Measurements from ENCODE around the gene ADGRL1. TPM values are rescaled to one million over a fixed set of nuclear protein-coding genes. Genes with fewer than 3 reads are reported as not detected.
A peak's percentile ranks its signal among the peaks of the same experiment; 100 is the strongest.

The ADGRL1 gene
- total RNA-seq, 2 experiments from 2014 or later, result 2.6 to 8.2 TPM

- no peaks in the 10 kb centered on the region for H3K9me3 ChIP-seq (ENCODE audit: low read length)
- TF ChIP-seq CTCF (conservative IDR thresholded peaks at IDR 0.05; ENCODE audit: low read length) (no peak), EZH2phosphoT487 (IDR thresholded peaks at IDR 0.05; ENCODE audit: borderline replicate concordance, low read depth, low read length) (no peak)
- H3K4me2 ChIP-seq (ENCODE audit: low read length), result peak overlapping the region; percentile 24; the same call in 1 of the 2 replicates
- ChIA-PET POLR2A (no interaction called here), CTCF (ENCODE audit: unreplicated experiment) (no interaction called here)
- peaks cover 24% of the 10 kb centered on the region for H3K4me1 ChIP-seq (ENCODE audit: insufficient read depth, low read length, poor library complexity, severe bottlenecking)
- no peak overlapping the region for H3K4me3 ChIP-seq (ENCODE audit: low read depth, low read length, poor library complexity, severe bottlenecking)
- no peaks in the 10 kb centered on the region for H3K9me2 ChIP-seq (ENCODE audit: insufficient read depth, low read length)
- no peak overlapping the region for H3K27ac ChIP-seq (ENCODE audit: low read depth, low read length, poor library complexity, severe bottlenecking)
- no peaks in the 10 kb centered on the region; the same call in 1 of the 2 replicates for H3K79me2 ChIP-seq (ENCODE audit: insufficient read depth, low read depth, low read length)
- no peaks in the 10 kb centered on the region for H4K20me1 ChIP-seq (ENCODE audit: insufficient read depth, low read length)
- no TSS peak for BruUV-seq (replicated peaks)
- H3K36me3 ChIP-seq (ENCODE audit: insufficient read depth, low read length), result no peaks in the 10 kb centered on the region
- intact Hi-C loops (cut with micrococcal nuclease; ENCODE audit: unreplicated experiment), result no loop called here
- no peak for DNase-seq (ENCODE audit: low spot score)
- H2AFZ ChIP-seq (ENCODE audit: low read length), result no peak overlapping the region
These were observed 93.1 kb downstream of the ADGRL1 start for GRCh38 chr19:14112809-14113385.

DNA sequence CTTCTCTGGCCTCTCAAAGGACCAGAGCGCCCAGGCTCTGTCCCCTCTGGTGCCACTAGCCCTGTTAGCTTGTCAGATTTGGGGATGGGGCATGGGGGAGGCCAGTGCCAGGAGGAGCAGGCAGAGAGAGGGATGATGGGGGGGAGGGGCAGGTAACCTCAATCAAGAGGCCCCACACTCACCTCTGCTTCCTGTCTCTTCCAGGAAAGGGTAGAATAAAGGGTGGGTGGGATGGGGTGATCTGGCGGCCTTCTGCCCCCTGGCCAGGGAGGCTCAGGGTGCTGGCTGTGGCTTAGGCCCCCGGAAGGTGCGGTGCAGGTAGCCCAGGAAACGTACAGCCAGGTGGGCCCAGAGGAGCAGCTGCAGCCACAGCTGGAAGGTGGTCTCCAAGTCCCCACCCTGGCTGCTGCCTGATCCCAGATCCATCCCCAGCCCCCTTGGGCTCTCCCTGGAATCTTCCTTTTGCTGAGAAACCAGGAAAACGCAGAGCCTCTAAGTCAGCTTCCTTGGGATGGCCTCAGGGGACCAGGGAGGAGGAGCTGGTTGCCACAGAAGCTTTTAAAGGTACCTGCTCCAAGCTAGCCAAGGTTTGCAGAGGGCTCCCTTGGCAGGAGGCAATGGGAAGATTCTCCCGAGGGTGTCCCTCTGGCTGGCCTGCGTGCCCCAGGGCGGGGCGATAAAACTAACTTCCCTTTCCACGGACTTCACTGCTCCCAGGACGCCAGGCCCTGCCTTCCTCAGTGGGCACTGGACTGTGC lies 93.7 kb downstream of the ADGRL1 start:
- no peaks in the 10 kb centered on the region for H4K20me1 ChIP-seq (ENCODE audit: insufficient read depth, low read length)
- intact Hi-C loops (cut with micrococcal nuclease; ENCODE audit: unreplicated experiment), result no loop called here
- no peak overlapping the region for H3K4me2 ChIP-seq (ENCODE audit: low read length)

More for the DNA sequence above, 93.7 kb downstream of the ADGRL1 start:
- Histone ChIP-seq H3K79me2 (ENCODE audit: insufficient read depth, low read depth, low read length) (no peaks in the 10 kb centered on the region; the same call in 1 of the 2 replicates), H3K4me3 (ENCODE audit: low read depth, low read length, poor library complexity, severe bottlenecking) (no peak overlapping the region), H3K9me3 (ENCODE audit: low read length) (no peaks in the 10 kb centered on the region), H2AFZ (ENCODE audit: low read length) (no peak overlapping the region), H3K4me1 (ENCODE audit: insufficient read depth, low read length, poor library complexity, severe bottlenecking) (peaks cover 24% of the 10 kb centered on the region), H3K27ac (ENCODE audit: low read depth, low read length, poor library complexity, severe bottlenecking) (no peak overlapping the region), H3K36me3 (ENCODE audit: insufficient read depth, low read length) (no peaks in the 10 kb centered on the region), H3K9me2 (ENCODE audit: insufficient read depth, low read length) (no peaks in the 10 kb centered on the region)
- POLR2A ChIA-PET, result no interaction called here
- CTCF ChIA-PET (ENCODE audit: unreplicated experiment), result no interaction called here
- DNase-seq (ENCODE audit: low spot score), result no peak
- TF ChIP-seq CTCF (conservative IDR thresholded peaks at IDR 0.05; ENCODE audit: low read length), result no peak
- no peak for TF ChIP-seq EZH2phosphoT487 (IDR thresholded peaks at IDR 0.05; ENCODE audit: borderline replicate concordance, low read depth, low read length)
- no TSS peak for BruUV-seq (replicated peaks)

Data from OCI-LY7 (cell line).